Ascending aorta (tissue), 2 donors: Measurements from ENCODE around the gene HMCES. TPM values are rescaled to one million over a fixed set of nuclear protein-coding genes. Genes with fewer than 3 reads are reported as not detected.

ENCODE experiments used
- DNase-seq, 2 donors: peaks; one replicate each; pipeline ENCODE4 v3.0.0-alpha.2; 2019; ENCODE audit warnings: low spot score in 2 of 2
- H3K27ac ChIP-seq, 2 donors: fragments of 200-600 bp; sonication (generic); one replicate each; pipeline ENCODE4 v1.5.1; 2016 to 2017; ENCODE audit warnings: mild to moderate bottlenecking in 1 of 2
- H3K27me3 ChIP-seq: fragments of 200-600 bp; sonication (generic); one replicate; pipeline ENCODE4 v1.5.1; 2017
- H3K36me3 ChIP-seq, 2 donors: fragments of 200-600 bp; sonication (generic); one replicate each; pipeline ENCODE4 v1.5.1; 2016
- H3K4me1 ChIP-seq, 2 donors: fragments of 200-600 bp; sonication (generic); one replicate each; pipeline ENCODE4 v1.5.1; 2016 to 2017; ENCODE audit warnings: mild to moderate bottlenecking in 1 of 2
- H3K4me3 ChIP-seq, 2 donors: fragments of 200-600 bp; sonication (generic); one replicate each; pipeline ENCODE4 v1.5.1; 2016 to 2017; ENCODE audit warnings: mild to moderate bottlenecking in 1 of 2
- H3K9me3 ChIP-seq, 2 donors: fragments of 200-600 bp; sonication (generic); one replicate each; pipeline ENCODE4 v1.5.1; 2016
- intact Hi-C: fragments of 100-400 bp; cut with DNase I; formaldehyde crosslinking; loops from one replicate; pipeline ENCODE4 v1.15.1; 2023
- total RNA-seq: library from RNA; depleted of rRNA; stranded (reverse); fragments of >200 nt; gene quantifications from one replicate; pipeline ENCODE4 v1.1.0, GENCODE V29; 2016
- TF ChIP-seq, protein P1 (sequence below), 3 experiments: fragments of 200-600 bp in 2 of 3; fragments of 450-650 bp in 1 of 3; sonication (generic) in 2 of 3; IDR thresholded peaks; one replicate each; pipeline ENCODE4 v1.5.1; 2016 to 2019; ENCODE audit warnings: antibody characterized with exemption in 3 of 3, mild to moderate bottlenecking in 1 of 3, moderate library complexity in 1 of 3

Gene HMCES
- total RNA-seq, 1 donor from 2014 or later, result 11.2 TPM

DNA sequence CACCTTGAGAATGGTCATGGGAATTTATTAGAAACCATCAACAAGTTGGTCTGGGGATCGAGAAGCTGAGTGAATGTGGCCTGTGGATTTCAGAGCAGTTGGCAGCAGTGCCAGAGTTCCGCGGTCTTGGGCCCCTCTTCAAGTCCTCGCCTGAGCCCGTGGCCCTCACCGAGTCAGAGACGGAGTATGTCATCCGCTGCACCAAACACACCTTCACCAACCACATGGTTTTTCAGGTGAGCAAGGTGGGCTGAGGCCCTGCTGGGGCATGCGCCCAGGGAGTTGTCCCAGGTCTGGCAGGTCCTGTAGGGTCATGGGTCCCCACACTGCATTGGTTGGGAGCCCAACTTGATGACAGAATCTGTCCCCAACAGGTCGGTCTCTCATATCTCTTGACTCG is 7.0 kb upstream of the HMCES start:
- peaks cover 95% of the 10 kb centered on the region in 2 donors for H3K36me3 ChIP-seq
- no peak overlapping the region for H3K27ac ChIP-seq
- intact Hi-C loops, result no loop called here
- H3K9me3 ChIP-seq, result no peaks in the 10 kb centered on the region
- H3K4me1 ChIP-seq, result no peaks in the 10 kb centered on the region
- H3K27me3 ChIP-seq, result no peaks in the 10 kb centered on the region
- no peak for DNase-seq
- TF ChIP-seq, protein P1, sequence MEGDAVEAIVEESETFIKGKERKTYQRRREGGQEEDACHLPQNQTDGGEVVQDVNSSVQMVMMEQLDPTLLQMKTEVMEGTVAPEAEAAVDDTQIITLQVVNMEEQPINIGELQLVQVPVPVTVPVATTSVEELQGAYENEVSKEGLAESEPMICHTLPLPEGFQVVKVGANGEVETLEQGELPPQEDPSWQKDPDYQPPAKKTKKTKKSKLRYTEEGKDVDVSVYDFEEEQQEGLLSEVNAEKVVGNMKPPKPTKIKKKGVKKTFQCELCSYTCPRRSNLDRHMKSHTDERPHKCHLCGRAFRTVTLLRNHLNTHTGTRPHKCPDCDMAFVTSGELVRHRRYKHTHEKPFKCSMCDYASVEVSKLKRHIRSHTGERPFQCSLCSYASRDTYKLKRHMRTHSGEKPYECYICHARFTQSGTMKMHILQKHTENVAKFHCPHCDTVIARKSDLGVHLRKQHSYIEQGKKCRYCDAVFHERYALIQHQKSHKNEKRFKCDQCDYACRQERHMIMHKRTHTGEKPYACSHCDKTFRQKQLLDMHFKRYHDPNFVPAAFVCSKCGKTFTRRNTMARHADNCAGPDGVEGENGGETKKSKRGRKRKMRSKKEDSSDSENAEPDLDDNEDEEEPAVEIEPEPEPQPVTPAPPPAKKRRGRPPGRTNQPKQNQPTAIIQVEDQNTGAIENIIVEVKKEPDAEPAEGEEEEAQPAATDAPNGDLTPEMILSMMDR (IDR thresholded peaks at IDR 0.05), result no peak
- no peak overlapping the region for H3K4me3 ChIP-seq

DNA sequence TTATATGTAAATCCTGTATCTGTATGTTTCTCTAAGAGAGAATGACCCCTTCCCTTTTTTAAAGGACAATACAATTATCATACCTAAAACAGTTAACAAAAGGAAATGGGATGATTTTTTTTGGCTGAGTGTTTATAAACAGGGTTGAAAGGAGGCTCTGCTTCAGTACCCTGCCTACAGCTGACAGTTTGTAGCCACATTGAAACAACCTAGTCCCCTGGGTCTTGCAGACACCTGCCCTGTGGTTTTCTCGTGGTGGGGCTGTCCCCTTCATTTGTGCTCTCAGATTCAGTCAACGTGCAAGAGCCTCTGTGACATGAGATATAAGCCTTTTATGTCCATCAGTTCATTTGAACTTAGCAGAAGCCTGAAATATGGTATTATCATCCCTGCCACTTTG is 2.3 kb upstream of the HMCES start:
- Histone ChIP-seq H3K4me3 (no peak overlapping the region), H3K9me3 (no peaks in the 10 kb centered on the region), H3K27ac (no peak overlapping the region), H3K4me1 (peaks cover 0 to 14% of the 10 kb centered on the region in 2 donors), H3K27me3 (no peaks in the 10 kb centered on the region), H3K36me3 (peaks cover 58 to 63% of the 10 kb centered on the region in 2 donors)
- DNase-seq, result no peak
- TF ChIP-seq, protein P1 (IDR thresholded peaks at IDR 0.05), result no peak
- intact Hi-C loops, result no loop called here

DNA sequence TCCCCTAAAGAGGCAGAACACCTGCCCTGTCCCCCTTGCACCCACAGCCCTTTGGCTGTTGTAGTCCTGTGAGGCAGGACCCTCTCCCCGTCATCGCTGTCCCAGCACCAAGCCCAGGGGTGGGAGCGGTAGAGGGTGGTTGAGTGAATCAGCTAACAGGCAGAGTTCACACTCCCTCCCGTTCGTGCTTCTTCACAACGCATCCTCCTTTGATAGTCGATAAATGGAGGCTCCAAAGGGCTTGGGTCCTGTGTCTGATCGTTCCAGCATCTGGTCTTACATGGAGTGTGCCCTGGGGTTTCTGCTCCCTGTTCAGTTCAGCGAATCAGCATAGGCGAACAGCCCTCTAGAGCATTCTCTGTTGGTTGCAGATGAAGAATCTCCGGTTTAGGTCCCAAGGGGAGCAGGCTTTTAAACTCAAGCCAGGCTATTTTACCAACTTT is 820 bp upstream of the HMCES start:
- TF ChIP-seq, protein P1 (IDR thresholded peaks at IDR 0.05), result no peak
- peak overlapping the region; percentile 95 to 98 for H3K27ac ChIP-seq
- H3K9me3 ChIP-seq, result no peaks in the 10 kb centered on the region
- intact Hi-C loops, result loop anchor here (1.0 kb wide), 2 partner anchors 27 to 29 kb away; partner anchors contain the start of gene COPG1
- peak overlapping the region; percentile 60 to 93 for H3K4me3 ChIP-seq
- DNase-seq, result no peak
- no peaks in the 10 kb centered on the region for H3K27me3 ChIP-seq
- H3K4me1 ChIP-seq, result peaks cover 0 to 14% of the 10 kb centered on the region in 2 donors
- H3K36me3 ChIP-seq, result peaks cover 43 to 49% of the 10 kb centered on the region in 2 donors

DNA sequence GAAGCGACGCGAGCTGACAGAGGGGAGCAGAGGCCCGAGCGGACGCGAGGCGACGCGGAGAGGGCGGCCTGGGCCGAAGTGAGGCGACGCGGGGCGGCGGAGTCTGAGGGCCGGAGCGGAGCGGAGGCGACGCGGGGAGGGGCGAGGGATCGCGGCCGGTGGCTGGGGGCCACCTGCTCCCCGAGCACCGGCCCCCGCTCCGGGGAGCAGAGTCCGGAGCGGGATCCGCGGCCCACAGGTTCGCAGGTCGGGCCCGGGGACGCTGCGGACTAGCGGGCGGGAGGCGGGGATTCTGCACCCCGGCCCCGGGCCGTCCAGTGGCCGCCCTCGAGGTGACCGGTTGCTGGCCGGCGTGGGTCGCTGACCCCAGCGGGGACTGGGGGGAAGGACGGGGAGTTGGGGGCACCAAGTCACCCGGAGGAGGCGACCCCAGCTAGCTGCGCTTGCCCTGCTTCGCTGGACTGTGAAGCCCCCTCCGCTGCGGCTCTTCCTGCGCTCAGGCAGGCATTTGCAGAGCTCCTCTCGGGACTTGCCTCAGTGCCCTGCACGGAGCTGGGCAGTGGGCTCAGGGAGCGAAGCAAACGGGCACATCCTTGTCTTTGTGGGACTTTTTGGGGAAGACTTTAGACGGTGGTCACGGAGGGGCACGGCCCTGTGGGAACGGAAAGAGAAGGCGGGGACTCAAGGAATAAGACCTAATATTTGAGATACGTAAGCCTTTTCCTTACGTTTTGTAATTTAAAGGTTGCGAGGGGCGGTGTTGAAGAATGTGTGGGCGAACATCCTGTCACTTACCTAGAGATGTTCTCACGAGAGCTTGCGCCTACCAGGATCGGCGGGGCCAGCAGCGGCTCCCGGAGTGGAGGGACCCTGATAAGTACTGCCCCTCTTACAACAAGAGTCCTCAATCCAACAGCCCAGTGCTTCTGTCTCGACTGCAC is 566 bp downstream of the HMCES start:
- Histone ChIP-seq H3K36me3 (peaks cover 29 to 41% of the 10 kb centered on the region in 2 donors), H3K4me1 (peaks cover 0 to 14% of the 10 kb centered on the region in 2 donors), H3K9me3 (no peaks in the 10 kb centered on the region), H3K4me3 (peak overlapping the region; percentile 60 to 93), H3K27me3 (no peaks in the 10 kb centered on the region), H3K27ac (peak overlapping the region; percentile 95 to 98)
- DNase-seq, result no peak
- intact Hi-C loops, result loop anchor here (1.0 kb wide), 3 partner anchors 26 to 37 kb away; partner anchors contain the start of gene COPG1
- TF ChIP-seq, protein P1 (IDR thresholded peaks at IDR 0.05), result no peak

DNA sequence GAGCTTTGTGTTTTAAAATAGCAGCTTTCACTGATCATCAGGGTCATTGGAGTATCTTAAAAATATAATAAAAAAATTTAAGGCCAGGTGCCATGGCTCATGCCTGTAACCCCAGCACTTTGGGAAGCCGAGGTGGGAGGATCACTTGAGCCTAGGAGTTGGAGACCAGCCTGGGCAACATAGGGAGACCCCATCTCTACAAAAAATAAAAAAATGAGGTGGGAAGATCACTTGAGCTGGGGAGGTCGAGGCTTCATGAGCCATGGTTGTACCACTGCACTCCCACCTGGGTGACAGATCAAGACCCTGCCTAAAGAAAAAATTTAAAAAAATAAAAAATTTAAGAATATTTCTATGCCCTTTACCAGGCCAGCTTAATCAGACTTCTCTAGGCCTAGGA is 1.5 kb downstream of the HMCES start:
- no peaks in the 10 kb centered on the region for H3K27me3 ChIP-seq
- intact Hi-C loops, result no loop called here
- TF ChIP-seq, protein P1 (IDR thresholded peaks at IDR 0.05), result no peak
- H3K4me3 ChIP-seq, result peak overlapping the region; percentile 60 to 93
- H3K4me1 ChIP-seq, result peaks cover 0 to 14% of the 10 kb centered on the region in 2 donors
- no peak for DNase-seq
- H3K36me3 ChIP-seq, result peaks cover 20 to 31% of the 10 kb centered on the region in 2 donors
- no peaks in the 10 kb centered on the region for H3K9me3 ChIP-seq
- peak overlapping the region in 1 of 2 donors; percentile 98 for H3K27ac ChIP-seq
